ENCODE measurements around the gene XIRP1.
"Not testable (repeated sequence)": the region's sequence is repeated elsewhere in the genome, so short reads cannot be mapped to it uniquely, and the experiment has no call there.

XIRP1 gene

DNA sequence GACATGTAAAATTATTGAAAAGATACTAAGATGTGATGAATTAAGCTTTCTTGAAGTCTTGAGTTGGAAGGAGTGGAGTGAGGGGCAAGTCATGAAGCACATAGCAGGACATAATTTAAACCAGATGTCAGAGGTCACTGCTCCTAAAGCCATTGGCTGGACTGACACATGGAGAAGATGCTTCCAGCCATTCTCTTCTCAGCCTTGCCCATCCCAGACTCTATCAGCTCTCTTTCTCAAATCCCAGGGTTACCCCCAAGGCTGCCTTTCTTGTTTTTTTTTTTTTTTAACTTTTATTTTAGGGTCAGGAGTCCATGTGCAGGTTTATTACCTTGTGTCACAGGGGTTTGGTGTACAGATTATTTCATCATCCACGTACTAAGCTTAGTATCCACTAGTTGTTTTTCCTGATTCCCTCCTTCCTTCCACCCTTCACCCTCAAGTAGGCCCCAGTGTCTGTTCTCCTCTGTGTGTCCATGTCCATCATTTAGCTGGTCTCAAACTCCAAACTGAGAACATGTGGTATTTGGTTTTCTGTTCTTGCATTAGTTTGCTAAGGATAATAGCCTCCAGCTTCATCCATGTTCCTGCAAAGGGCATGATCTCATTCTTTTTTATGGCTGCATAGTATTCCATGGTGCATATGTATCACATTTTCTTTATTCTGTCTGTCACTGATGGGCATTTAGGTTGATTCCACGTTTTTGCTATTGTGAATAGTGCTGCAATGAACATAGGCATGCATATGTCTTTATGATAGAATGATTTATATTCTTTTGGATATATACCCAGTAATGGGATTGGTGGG lies 18.9 kb downstream of the XIRP1 start:
- in situ Hi-C loops (cut with MboI; ENCODE audit: low sequenced_read_pairs), result no loop called here

DNA sequence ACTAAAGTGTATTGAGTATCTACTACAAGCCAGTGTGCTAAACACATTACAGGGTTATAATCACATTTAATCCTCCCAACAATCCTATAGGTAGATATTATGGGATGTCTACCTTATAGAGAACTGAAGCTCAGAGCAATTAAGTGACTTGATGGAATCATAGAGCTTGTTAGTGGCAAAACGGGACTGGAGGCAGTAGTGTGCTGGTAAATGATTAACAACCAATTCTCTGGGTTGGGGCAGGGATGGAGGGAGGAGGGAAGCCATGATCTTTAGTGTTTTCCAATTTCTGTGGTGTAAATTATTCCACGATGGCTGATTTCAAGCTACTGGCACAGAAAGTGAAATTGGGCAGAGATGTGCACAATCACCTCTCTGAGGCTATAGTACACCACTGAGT lies 20.5 kb downstream of the XIRP1 start:
- in situ Hi-C loops (cut with MboI; ENCODE audit: low sequenced_read_pairs), result no loop called here

DNA sequence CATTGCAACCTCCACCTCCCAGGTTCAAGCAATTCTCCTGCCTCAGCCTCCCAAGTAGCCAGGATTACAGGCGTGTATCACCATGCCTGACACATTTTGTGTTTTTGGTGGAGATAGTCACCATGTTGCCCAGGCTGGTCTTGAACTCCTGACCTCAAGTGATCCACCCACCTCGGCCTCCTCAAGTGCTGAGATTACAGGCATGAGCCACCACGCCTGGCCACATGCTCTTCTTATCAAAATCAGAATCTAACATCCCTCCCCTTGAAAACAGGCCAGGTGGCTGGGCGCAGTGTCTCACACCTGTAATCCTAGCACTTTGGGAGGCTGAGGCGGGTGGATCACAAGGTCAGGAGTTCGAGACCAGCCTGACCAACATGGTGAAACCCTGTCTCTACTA lies 21.5 kb downstream of the XIRP1 start:
- in situ Hi-C loops (cut with MboI; ENCODE audit: low sequenced_read_pairs), result not testable (repeated sequence)

DNA sequence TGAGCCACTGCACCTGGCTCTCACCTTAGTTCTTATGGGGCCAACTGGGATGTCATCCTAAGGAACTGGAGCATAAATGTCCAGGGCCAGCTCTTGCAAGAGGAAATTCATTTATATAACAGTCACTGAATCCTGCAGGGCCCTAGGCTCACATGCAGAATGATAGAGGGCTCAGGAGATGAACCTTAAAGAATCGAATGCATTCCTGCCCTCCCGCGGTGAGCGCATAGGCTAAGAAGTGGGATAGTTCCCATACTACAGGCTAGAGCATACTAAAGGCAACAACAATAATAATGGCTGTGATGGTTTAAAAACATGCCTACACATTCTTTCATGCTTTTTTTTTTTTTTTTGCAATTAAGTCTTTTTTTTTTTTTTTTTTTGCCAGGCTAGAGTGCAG lies 21.9 kb downstream of the XIRP1 start:
- in situ Hi-C loops (cut with MboI; ENCODE audit: low sequenced_read_pairs), result no loop called here

DNA sequence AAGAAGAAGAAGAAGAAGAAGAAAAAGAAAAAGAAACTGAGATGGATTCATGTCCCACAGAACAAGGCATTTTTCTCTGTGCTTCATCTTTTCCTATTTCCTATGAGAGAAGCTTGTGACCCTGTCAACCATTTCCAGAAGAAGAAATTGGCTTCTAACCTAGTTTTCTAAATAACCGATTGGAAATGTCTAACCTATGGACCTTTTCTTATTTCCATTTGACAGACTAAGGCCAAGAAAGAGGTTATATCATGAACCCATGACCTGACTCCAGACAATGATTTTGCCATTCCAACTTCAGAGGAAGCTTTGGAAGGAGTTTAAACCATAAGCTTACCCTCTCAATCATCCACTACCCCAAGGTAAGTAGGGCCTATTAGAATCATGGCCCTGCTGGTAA lies 22.7 kb downstream of the XIRP1 start:
- in situ Hi-C loops (cut with MboI; ENCODE audit: low sequenced_read_pairs), result no loop called here

DNA sequence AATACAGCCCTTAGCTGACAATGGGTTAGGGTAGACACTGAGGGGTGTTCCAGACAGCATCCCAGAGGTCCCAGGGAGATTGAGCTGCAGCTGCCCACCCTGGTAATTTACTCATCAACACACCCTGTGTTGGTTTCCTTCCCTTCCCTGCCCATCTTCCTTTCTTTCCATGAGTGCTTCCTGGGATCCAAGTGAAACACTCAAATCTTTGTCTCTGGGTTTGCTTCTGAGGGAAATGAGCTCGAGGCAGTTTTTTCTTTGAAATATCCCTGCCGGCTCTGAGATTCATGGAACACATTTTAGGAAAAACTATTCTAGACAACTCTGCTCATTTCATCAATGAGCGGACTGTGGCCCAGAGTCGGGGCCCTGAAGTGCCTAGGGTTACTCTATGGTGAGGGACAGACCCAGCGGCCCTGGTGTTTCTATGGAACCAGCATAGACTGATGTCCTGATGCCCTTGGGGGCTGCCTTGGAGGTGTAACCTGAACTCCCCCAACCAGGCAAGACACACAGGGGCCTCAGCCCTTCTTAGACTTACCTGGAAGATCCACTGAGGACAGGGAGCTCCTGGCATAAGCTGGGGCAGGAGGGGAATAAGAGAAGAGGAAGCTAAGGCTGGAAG lies 24.1 kb downstream of the XIRP1 start:
- in situ Hi-C loops (cut with MboI; ENCODE audit: low sequenced_read_pairs), result no loop called here

DNA sequence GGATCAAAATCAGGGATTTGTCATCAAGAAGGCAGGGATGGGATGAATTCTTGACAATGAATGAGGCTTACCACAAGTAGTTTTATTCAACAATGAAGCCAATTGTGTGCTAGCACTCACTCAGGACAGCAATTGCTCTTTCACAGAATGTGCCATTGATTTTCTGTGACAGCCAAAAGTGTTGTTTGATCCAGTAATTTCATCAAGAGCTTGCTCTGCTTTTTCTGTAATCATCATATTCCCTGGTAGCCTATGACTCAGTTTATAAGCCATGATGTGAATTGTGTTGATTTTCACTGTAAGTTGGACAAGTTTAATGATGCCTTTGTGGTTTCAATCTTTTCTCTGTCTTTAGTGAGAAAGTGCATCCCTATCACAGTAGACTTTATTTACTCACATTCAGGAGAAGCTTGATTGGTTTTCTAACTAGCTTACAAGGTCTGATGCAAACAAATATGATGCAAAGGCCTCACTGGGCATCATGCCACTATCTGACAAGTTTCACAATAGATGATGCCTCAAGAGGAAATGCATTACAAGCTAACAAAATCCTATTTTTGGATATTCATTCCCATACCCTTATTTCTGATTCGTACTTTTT lies 25.4 kb downstream of the XIRP1 start:
- in situ Hi-C loops (cut with MboI; ENCODE audit: low sequenced_read_pairs), result no loop called here

DNA sequence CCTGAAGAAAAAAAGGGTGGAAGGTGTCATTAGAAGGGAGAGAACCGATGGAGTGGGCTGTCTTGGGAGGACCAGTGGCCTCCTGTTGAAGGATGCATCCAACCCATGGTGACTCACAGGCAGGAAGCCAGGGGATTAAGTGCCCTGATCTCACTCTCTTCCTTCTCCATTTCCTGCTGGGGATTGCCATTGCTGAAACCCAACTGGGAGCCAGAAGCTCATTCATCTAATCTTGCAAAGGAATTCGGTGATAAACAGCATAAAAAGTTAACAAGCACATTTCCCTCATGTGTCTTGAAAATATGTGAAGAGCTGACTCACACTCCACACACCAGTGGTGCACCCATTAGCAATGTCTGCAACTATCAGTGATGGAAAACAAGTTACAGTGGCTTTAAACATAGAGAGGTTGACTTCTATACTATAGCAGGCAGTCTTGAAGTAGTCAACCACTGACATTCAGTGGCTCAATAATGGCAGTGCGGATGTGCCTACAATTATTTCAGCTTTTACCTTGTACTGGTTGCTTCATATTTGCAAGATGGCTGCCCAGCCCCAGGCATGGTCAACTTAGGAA lies 26.2 kb downstream of the XIRP1 start:
- in situ Hi-C loops (cut with MboI; ENCODE audit: low sequenced_read_pairs), result no loop called here

DNA sequence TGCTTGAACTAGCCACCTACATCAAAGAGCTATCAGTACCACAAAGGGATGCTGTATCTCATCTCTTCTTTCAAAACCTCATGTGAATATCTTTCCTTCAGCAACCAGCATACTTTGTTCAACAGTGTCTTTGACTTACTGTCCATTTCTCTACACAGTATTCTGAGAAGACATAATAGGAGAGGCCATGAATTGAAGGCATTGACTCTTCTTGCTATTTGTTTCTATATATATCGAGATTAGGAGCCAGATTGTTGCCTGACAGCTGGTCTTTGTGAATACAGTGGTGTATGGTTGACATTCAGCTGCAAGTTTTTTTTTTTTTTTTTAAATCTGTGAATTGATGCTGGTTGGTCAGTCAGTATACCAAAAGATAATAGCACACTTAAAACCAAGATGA lies 26.9 kb downstream of the XIRP1 start:
- in situ Hi-C loops (cut with MboI; ENCODE audit: low sequenced_read_pairs), result no loop called here

DNA sequence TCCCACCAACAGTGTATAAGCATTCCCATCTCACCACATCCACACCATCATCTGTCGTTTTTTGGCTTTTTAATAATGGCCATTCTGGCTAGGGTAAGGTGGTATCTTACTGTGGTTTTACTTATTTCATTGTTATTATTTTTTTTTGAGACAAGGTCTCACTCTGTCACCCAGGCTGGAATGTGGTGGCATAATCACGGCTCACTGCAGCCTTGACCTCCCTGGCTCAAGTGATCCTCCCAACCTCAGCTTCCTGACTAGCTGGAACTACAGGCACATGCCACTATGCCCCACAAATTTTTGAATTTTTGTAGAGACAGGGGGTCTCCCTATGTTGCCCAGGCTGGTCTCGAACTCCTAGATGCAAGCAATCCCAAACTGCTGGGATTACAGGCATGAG lies 28.0 kb downstream of the XIRP1 start:
- in situ Hi-C loops (cut with MboI; ENCODE audit: low sequenced_read_pairs), result no loop called here

DNA sequence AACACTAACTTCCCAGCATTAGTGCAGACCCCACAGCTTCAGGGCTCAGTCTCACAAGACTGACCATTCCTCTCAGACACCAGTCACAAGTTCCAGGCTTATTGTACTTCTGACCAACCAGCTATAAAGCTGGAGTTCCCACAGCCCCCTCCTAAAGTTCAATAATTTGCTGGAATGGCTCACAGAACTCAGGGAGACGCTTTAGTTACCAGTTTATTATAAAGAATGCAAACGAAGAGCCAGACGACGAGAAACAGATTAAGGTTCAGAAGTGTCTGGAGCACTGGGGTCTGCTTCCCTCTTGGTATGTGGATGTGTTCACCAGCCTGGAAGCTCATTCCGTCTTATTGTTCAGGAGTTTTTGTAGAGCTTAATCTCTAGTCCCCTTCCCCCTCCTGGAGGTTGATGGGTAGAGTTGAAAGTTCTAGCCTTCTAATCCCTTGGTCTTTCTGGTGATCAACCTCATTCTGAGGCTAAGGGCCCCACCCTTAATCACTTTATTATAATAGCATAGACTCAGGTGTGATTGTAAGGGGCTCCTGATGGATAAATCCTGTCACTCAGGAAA lies 34.2 kb downstream of the XIRP1 start:
- in situ Hi-C loops (cut with MboI; ENCODE audit: low sequenced_read_pairs), result no loop called here

DNA sequence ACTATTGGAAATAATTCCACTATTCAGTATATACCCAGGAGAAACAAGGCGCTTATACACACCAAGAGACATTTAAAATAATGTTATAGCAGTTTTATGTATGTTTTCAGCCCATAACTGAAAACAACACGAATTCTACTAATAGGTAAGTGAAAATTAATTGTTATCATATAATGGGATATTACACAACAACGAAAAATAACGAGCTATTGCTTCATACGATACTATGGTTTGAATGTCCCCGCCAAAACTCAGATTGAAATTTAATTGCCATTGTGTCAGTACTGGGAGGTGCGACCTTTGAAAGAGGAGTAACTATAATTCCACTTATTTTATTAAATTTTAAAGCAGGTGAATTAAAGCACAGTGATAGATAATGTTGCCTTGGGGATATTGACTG lies 35.0 kb downstream of the XIRP1 start:
- in situ Hi-C loops (cut with MboI; ENCODE audit: low sequenced_read_pairs), result no loop called here

DNA sequence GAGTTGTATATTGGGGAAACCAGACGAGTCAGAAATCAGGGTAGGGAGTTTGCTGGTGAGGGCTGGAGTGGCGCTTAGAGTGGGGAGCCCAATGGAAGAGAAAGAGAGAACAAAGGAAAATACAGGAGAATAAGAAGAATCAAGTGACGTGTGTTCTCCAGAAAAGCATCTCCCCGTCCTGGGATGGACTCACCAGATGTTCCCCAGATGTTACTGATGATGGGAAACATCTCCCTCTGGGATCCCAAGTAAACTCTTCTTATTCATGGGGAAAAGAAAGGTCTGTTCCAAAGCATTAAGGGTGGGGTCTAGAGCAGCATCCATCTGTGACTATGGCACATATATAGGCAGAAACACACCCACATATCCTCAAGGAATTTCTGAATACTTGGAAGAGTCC lies 36.0 kb downstream of the XIRP1 start:
- in situ Hi-C loops (cut with MboI; ENCODE audit: low sequenced_read_pairs), result no loop called here

DNA sequence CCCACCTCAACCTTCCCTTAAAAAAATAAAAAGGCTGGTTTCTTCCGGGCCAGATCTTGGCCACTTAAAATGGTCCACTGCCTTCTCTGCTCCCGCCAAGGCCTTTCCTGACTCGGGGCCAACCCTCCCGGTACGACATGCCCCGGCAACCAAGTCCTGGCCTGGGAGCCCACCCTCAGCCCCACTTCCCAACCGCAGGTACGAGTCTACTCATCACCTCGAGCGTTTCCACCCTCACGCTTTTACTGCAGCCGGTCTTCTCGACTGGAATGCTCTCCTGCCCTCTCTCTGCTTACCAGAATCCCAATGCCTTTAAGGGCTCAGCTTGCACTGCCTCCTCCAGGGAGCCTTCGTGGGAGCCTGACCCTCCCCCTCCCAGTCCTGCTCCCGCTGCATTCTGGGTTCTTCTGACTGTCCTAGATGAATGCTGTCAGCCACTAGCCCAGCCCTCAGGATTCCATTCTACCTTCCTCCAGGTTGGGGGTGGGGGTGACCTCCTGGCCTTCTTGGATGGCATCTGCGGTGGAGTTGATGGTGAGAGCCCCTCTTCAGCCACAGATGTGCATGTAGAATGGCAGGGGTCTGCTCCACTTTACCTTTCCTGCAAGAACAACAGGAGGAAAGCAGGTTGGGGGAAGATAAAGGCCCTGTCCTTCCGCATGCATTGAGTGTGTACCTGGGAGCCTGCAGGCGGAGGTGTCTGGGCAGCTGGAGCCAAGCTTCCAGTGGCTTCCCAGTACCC lies 37.9 kb downstream of the XIRP1 start:
- in situ Hi-C loops (cut with MboI; ENCODE audit: low sequenced_read_pairs), result no loop called here

DNA sequence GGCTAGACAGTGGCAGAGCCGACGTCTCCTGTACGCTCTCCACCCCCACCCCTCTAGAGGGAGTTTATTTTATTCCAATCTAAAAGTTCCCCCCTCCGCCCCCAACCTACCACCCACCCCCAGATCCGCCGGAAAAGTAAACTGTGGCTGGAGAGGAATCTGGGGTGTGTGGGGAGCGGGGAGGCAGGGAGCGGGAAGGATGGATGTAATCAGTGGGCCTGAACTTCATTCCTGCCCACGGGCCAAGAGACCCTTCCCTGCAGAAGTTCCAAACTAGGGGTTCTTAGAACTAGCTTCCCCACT lies 38.5 kb downstream of the XIRP1 start:
- in situ Hi-C loops (cut with MboI; ENCODE audit: low sequenced_read_pairs), result no loop called here

DNA sequence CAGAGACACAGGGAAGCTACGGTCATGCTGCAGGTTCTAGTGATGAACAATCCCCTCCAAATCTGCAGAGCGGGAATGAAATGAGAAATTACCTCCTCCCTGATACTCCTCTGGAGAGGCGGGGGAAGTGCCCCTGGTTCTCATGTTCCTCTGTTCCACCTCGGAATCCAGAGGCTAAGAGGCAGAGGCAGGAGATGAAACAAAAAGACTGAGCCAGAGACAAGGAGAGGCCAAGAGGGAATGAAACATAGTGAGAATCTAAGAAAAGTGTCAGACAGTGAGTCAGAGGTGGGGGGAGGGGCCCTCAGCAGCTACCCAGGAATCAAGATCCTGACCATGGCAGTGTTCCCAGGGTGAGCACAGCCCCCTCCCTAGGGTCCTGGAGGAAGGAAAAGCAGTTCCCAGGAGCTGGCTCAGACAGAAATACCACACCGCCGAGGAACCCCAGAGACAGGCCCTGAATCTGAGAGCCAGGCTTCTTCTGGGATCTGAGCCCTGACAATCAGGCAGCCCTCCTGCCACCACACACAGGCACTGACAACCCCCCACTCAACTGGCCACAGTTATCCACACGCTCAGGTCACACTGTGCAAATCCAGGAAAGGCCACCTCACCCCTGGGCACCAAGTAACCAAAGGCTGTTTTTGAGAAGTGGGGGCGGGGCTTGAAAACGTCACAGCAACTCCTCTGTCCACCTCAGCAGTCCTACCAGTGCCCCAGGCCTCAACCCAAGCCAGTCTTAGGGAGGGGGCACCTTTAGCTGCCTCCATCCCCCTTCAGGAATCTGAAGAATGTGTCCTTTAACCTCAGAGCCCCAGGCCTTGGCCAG lies 41.4 kb downstream of the XIRP1 start:
- in situ Hi-C loops (cut with MboI; ENCODE audit: low sequenced_read_pairs), result no loop called here

DNA sequence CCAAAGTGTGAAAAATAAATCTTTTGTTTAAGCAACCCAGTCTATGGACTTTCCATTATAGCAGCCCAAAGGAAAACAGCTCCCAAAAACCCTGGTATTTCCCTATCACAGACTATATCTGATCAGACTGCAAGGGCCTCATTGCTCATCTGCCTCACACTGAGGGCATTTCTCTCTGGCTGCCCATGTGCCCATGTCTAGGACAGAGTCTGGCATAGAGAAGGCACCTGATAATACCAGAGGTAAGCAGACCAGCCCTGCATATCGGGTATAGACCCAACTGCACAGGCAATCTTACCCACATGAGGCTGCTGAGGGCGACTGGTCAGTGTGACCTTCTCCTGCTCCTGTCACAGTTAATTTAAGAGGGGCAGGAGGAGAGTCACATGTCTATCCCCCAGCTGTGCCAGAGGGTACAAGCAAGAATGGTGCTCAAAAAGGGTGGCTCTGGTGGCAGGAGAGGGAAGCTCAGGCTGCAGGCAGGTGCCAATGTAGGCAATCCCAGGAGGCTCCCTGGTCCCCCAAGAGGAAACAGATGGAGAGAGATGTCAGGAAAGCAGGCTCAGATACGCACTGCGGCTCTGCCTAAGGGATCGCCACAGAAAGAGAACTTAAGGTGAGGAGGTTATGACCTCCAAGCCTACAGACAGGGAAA lies 42.1 kb downstream of the XIRP1 start:
- in situ Hi-C loops (cut with MboI; ENCODE audit: low sequenced_read_pairs), result no loop called here

DNA sequence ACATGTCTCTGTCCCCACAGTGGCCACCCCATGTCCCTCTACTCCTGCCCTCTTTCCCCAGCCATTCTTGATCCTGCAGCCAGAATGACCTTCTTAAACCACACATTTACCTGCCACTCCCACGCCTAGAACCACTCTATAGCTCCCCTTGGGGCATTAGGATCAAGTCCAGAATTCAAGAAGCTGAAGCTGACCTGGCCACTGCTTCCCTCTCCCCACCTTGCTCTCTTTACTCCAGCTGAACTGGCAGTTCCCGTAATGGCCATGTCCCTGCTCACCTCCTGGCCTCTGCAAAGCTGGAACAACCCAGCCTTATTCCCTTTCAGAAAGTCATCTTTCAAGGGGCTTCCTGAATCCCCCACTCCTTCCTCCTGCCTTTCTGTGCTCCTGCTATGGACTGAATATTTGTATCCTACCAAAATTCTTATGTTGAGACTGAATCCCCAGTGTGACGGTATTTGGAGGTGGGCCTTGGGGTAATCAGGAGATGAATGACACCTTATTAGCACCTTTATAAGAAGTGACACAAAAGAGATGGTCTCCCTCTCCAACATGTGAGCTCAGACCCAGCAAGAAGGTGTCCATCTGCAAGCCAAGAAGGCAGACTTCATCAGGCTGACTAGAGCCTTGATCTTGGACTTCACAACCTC lies 42.8 kb downstream of the XIRP1 start:
- in situ Hi-C loops (cut with MboI; ENCODE audit: low sequenced_read_pairs), result no loop called here

DNA sequence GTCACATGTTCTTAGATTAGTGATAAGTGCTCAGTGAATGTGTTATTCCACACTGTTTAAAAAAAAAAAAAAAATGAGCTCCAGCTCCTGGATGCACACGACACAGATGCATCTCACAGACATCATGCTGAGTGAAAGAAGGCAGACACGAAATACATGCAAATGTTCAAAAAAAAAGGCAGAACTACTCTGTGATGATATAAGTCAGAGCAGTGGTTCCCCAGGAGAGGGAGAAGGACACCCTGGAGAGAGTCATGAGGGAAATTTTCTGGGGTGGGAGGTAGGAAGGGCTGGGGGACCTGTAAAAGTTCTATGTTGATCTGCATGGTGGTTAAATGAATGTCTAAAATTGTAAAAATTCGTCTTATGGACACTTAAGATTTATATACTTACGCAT lies 43.3 kb downstream of the XIRP1 start:
- in situ Hi-C loops (cut with MboI; ENCODE audit: low sequenced_read_pairs), result no loop called here

Measured in HL-60/S4 treated with retinoic acid at 250 ng/mL for 4 days and 3 days (cell line).